Measurements from ENCODE around the gene CUEDC1. TPM values are rescaled to one million over a fixed set of nuclear protein-coding genes. Genes with fewer than 3 reads are reported as not detected.

CUEDC1 gene
- total and polyA plus RNA-seq, 9 of the 15 experiments (the other 6 are each of a cell fraction or from before 2014, with no cell fraction given) = 0.20 to 4.1 (median 1.6) TPM; not detected in 1

DNA sequence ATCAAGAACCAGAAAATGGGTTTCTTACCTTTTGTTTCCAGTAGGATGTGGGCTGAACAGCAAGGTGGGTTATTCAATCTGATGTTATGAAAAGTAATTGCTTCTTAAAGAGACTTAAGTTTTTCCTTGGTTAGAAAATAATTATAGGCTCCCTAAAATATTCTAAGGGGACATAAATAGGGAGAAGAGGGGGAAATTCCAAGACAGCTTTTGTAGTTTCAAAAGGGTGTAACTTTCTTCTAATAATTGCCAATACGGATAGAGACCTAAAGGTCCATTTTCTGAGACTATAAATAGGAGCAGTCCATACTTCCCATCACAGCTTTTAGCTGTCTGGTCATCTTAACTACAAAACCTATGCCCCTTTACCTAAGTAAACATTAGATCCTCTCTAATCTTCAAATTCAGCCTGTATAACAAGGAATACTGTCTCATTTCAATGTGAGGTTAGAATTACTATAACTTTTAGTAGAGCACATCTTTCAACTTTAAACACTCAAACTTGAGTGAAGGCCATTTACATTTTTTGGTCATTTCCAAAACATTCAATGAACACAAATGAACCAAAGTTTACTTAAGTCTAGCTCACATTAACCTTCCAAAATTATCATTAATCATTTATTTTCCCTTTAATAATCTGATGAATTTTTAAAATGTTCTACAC, 46.4 kb upstream of the CUEDC1 start:
- DNase-seq (ENCODE audit: extremely low read depth in 1 of 4, low spot score in 3 of 4) (no peak), ATAC-seq (no peak), FAIRE-seq (no peak)
- in situ Hi-C loops (cut with MboI) (no loop called here), intact Hi-C loops (cut with micrococcal nuclease) (no loop called here)
- 92% methylated on average over 1 of the region's 1 CpG for WGBS (ENCODE audit: insufficient coverage, low coverage, missing lambda C conversion rate)
- H3K4me1 ChIP-seq (replicated peaks in 1 of 2; ENCODE audit: control insufficient read depth in 2 of 2, insufficient read depth in 2 of 2, low read length in 2 of 2) = peaks cover 0 to 19% of the 10 kb centered on the region in 2 experiments; a peak in 2 of 5 replicates
- no peaks in the 10 kb centered on the region for H3K9me3 ChIP-seq (replicated peaks; ENCODE audit: control insufficient read depth, insufficient read depth, low read depth, low read length)
- ChIA-PET CTCF (ENCODE audit: low intra/inter-chr PET ratio) (no interaction called here), POLR2A (interaction anchor here (0.6 to 2.8 kb wide), 6 partner anchors 8 to 265 kb away, joined by 3 to 10 read pairs (median 4); no protein-coding TSS in a partner anchor)
- no peak overlapping the region; a peak in 1 of 4 replicates for H3K9ac ChIP-seq (ENCODE audit: insufficient read depth in 1 of 2, low read depth in 2 of 2, low read length in 2 of 2)
- H3K4me3 ChIP-seq = no peak overlapping the region
- peaks cover 3% of the 10 kb centered on the region for H3K9me1 ChIP-seq (ENCODE audit: control insufficient read depth, insufficient read depth, low read length)
- H3K79me2 ChIP-seq (ENCODE audit: control insufficient read depth, insufficient read depth, low read length) = peaks cover 53% of the 10 kb centered on the region
- no peak overlapping the region for H3K4me2 ChIP-seq (ENCODE audit: insufficient read depth, low read length)
- peaks cover 38% of the 10 kb centered on the region for H4K20me1 ChIP-seq (replicated peaks; ENCODE audit: control insufficient read depth, insufficient read depth, low read length)
- H2AFZ ChIP-seq (ENCODE audit: low read depth, low read length) = no peak overlapping the region
- no peak overlapping the region for H3K27ac ChIP-seq (ENCODE audit: extremely low read depth, low read depth, low read length)
- peaks cover 88% of the 10 kb centered on the region for H3K36me3 ChIP-seq (ENCODE audit: control insufficient read depth, insufficient read depth, low read length)
- no peaks in the 10 kb centered on the region for H3K27me3 ChIP-seq (ENCODE audit: control insufficient read depth in 2 of 2, insufficient read depth in 2 of 2, low read length in 2 of 2)
- BruUV-seq (replicated peaks) = no TSS peak
- TF ChIP-seq POLR2AphosphoS2 (IDR thresholded peaks at IDR 0.05; ENCODE audit: low read length) = peak; percentile 28; the same call in 1 of the 2 replicates
- peak in 1 of 2 experiments; percentile 65; a peak in 1 of 4 replicates for TF ChIP-seq BCLAF1 (IDR thresholded peaks at IDR 0.05; ENCODE audit: borderline replicate concordance in 1 of 2, control insufficient read depth in 1 of 2, low read depth in 2 of 2, low read length in 1 of 2)
- peak; percentile 64 for TF ChIP-seq RBM22 (IDR thresholded peaks at IDR 0.05; ENCODE audit: low read depth, low read length, poor library complexity, severe bottlenecking)
- no peak for TF ChIP-seq ZNF12 (CRISPR knock-in tag; IDR thresholded peaks at IDR 0.05)
- peak; percentile 64 for TF ChIP-seq POLR2G (IDR thresholded peaks at IDR 0.05; ENCODE audit: low read depth, low read length)
- TF ChIP-seq, protein P1, sequence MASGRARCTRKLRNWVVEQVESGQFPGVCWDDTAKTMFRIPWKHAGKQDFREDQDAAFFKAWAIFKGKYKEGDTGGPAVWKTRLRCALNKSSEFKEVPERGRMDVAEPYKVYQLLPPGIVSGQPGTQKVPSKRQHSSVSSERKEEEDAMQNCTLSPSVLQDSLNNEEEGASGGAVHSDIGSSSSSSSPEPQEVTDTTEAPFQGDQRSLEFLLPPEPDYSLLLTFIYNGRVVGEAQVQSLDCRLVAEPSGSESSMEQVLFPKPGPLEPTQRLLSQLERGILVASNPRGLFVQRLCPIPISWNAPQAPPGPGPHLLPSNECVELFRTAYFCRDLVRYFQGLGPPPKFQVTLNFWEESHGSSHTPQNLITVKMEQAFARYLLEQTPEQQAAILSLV (tag; IDR thresholded peaks at IDR 0.05) = no peak
- no peak for TF ChIP-seq TCF7 (IDR thresholded peaks at IDR 0.05; ENCODE audit: borderline replicate concordance)
- no peak for TF ChIP-seq NFIX (CRISPR knock-in tag; IDR thresholded peaks at IDR 0.05; ENCODE audit: low read depth)
- TF ChIP-seq, protein P2, sequence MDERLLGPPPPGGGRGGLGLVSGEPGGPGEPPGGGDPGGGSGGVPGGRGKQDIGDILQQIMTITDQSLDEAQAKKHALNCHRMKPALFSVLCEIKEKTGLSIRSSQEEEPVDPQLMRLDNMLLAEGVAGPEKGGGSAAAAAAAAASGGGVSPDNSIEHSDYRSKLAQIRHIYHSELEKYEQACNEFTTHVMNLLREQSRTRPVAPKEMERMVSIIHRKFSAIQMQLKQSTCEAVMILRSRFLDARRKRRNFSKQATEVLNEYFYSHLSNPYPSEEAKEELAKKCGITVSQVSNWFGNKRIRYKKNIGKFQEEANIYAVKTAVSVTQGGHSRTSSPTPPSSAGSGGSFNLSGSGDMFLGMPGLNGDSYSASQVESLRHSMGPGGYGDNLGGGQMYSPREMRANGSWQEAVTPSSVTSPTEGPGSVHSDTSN (CRISPR knock-in tag; IDR thresholded peaks at IDR 0.05; ENCODE audit: low read depth) = no peak
- TF ChIP-seq, protein P2 (tag; conservative IDR thresholded peaks at IDR 0.05; ENCODE audit: low read depth) = no peak
- TF ChIP-seq BDP1 (IDR thresholded peaks at IDR 0.05; ENCODE audit: insufficient read depth, insufficient read length) = no peak
- TF ChIP-seq THRA (IDR thresholded peaks at IDR 0.05) = no peak
- peak; percentile 59 for TF ChIP-seq SUPT5H (IDR thresholded peaks at IDR 0.05)
